GM12892 (cell line): ENCODE results near the gene NCBP3.

ENCODE experiments used
- POLR2A ChIP-seq: IDR thresholded peaks from 2 replicates; pipeline ENCODE4 v1.6.1; 2011; ENCODE audit warnings: low read depth, low read length, control low read depth
- POLR2AphosphoS5 ChIP-seq: IDR thresholded peaks from 2 replicates; pipeline ENCODE4 v1.6.1; 2011; ENCODE audit warnings: low read depth, low read length, control low read depth

- TF ChIP-seq POLR2A = no peak
- TF ChIP-seq POLR2AphosphoS5 = no peak
These were observed 31.7 kb downstream of the NCBP3 start for GRCh38 chr17:3814361-3814760.
